Right lung (tissue), 5 donors: ENCODE data around the gene ADD2. TPM values are rescaled to one million over a fixed set of nuclear protein-coding genes. Genes with fewer than 3 reads are reported as not detected.

Experiments used
- DNase-seq, 2 donors: peaks; one replicate each; pipeline ENCODE4 v3.0.0-alpha.2; 2013
- polyA plus RNA-seq, 5 donors: library from polyadenylated mRNA; unstranded; fragments of 120-200 nt; gene quantifications; one replicate each; pipeline versions ENCODE4 v1.2.1 to v1.2.3, GENCODE V29; 2013; ENCODE audit warnings: inconsistent platforms in 1 of 5, low replicate concordance in 1 of 5; ENCODE audit not compliant: insufficient read length in 5 of 5, insufficient read depth in 1 of 5

The ADD2 gene
- polyA plus RNA-seq, 5 donors: 5.2 to 7.5 (median 6.4) TPM

DNA sequence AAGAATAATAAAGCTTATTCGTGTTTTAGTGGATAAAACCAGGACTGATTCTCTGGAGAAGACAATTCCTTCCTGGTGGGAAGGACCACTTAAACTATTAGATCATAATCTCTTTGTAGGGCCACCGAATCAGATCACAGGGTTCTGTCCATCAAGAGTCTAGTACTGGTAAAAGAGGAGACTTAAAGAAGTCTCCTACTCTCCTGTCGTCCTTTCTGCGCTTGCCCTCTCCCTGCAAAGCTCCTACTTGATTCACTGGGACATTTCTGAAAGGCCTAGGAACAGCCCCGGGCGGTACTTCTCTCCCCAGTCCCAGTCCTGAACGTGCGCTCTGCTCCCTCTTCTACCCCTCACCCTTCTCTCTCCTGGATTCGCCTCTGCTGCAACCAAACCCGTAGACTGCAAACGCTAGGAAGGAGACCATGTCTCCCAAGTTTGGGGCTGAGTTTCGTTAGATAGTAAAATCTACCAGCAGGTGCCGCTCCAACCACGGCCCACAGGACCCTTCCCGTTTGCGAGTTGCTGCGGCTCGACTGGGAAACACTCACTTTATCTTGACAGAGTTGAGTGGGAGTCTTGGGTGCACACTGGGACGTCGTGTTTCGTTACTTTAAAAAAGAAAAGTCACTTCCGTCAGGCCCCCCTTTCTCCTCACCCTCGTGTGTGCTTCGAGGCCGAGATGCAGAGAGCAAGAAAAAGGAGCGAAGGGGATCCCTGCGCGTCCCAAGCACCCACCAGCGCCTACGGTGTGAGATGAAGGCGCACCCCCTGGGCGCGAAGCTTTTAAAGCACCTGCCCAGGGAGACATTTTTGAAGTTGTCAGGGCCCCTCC, 21.5 kb upstream of the ADD2 start:
- DNase-seq: peak in 1 of 2 donors; percentile 57

DNA sequence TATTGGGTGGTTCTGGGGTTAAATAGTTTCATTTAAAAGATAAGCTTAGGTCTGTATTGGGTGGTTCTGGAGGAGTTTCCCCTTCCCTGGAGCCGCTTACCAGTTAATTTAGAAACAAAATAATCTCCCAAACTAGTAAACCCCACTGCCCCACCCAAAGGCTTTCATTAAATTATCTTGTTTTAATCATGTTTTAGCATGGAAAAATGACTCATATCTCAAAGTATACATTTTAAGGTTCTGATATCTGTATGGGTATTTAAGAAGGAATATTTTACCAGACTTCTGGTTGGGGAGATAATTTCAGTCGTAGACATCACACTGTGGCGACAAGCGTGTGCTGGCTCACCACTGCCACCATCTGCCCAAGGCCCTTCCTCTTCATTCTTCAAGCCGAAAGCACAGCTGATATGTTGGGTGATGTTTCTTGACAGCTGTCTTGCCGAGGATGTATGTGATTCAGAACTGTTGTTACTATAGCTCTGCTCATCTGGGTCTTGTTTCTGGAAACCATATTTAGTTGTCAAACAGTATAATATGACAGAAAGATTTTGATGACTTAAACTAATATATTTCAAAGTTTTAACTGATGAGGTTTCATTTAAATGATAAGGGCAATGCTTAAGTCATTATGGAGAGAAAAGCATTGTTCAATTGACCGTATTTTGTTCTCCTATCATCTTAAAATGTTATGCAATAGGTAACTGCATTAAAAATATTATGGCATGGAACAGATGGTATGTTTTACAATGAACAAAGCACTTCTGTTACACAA, 17.3 kb upstream of the ADD2 start:
- DNase-seq: no peak

DNA sequence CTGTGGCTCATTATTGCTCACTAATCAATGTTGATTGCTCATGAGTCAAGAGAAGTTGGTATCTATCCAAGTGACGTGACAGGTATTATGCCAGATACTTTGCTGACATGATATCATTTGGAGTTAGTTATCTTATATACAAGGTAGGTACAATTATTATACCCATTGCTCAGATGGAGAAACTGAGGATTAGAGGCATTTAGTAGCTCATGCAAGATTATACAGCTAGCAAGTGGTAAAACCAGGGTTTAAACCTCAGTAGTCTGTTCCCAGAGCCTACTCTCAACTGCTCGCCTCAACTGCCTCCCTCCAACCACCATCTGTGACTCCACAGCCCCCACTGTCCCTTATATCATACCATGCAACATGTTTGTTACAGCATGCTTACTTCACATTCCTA, 16.3 kb upstream of the ADD2 start:
- DNase-seq: no peak

DNA sequence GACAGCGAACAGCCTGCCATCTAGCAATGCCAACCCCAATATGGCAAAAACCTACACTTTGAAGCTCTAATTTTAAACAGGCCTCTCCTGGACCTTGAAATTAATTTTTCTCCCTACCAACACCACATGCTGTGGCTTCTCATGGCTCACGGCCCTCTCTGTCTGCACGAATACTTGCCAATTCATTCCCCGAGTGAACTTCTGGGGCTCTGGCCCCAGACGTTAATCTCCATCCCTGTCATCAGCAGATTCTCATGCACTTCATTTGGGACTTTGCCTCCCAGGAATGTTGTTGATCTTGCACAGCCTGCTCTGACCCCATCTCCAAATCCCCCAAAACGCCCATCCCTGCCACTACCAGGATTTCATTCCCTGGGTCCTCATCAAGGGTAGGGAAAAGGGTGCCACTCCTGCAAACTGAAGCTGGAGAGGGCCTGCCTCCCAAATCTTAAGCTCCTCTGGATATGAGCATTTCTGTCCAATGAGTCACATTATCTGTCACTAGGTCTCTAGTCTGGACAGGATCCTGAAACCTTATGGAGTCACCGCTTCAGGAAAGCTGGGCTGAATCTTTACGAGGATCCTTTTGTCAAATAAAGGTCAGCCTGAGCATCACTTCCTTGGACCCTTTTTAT, 12.0 kb upstream of the ADD2 start:
- DNase-seq: no peak

DNA sequence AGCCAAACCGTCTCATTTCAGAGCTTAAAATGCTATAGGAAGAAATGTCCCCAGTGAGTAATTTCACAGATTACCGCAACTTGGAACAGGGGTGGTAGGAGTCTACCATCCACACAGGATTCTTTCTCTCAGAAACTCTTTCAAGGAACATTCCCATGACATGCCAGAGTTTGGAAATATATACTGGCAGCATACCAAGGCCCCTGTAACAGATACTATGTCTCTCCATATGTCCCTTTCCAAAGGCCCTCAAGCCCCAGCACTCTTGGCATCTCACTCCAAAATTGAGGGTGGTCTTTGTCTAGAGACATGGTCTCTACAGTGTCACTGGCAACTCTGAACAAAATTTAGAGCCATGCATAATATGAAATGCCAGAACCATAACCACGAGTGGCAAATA, 11.5 kb upstream of the ADD2 start:
- DNase-seq: no peak

DNA sequence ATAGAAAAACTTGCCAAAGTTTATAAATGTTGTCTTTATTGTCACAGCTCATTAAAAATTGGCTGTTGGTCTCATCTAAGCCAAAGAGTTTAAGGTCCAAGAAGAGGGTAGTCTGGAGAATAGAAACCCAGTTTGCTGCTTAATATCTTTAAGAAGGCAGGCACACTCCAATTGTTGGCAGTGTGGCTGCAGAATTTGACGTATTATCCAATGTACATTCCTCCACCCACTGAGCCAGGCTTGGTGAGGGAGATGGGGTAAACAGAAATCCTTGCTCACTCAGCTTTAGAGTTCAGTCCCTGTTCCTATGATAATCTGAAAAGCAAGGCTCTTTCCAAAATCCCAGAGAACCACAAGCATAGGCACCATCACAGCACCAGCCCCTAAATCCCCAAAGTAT, 10.7 kb upstream of the ADD2 start:
- no peak for DNase-seq

DNA sequence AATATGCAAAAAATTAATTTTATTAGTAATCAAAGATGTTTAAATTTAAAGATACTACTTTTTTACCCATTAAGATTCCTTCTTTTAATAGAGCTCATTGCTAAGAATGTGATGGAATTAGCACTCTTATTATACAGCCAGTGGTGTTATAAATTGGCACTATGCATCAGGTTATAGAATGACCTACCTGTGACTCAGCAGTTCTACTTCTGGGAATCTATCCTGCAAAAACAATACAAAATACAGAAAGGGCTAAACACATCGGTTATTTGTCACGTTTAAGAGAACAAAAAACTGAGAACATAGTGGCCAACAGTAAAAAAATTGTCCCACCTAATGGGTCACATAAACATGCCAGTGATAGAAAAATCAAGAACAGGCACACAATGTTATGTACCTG, 9.4 kb upstream of the ADD2 start:
- DNase-seq: no peak

DNA sequence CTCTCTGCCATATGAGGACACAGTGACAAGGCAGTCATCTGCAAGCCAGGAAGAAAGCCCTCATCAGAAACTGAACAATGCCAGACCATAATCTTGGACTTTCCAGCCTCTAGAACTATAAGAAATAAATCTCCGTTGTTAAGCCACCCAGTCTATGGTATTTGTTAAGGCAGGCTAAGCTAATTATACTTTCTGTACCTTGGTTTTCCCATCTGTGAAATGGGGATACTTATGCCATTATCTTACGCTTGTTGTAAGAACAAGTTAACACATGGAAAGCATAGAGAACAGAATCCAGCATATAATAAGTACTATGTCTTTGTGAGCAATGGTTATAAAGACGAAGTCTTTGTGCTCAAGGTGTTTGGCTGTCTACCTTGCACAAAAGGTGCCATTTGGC, 8.3 kb upstream of the ADD2 start:
- no peak for DNase-seq

DNA sequence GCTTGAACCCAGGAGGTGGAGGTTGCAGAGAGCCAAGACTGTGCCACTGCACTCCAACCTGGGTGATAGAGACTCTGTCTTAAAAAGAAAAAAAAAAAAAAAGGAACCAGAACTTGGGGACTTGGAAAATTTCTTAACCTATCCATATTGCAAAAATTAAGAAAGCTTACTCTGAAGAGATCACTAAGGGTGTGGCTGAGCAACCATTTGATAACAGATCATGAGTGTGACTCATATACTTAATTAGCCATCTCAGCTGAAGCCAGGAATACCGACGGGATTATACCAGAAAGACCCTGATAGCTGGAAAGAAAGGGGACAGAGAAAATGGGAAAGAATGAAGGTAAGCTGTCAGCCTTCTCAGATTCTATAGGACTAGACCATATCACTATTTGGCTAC, 7.1 kb upstream of the ADD2 start:
- no peak for DNase-seq

DNA sequence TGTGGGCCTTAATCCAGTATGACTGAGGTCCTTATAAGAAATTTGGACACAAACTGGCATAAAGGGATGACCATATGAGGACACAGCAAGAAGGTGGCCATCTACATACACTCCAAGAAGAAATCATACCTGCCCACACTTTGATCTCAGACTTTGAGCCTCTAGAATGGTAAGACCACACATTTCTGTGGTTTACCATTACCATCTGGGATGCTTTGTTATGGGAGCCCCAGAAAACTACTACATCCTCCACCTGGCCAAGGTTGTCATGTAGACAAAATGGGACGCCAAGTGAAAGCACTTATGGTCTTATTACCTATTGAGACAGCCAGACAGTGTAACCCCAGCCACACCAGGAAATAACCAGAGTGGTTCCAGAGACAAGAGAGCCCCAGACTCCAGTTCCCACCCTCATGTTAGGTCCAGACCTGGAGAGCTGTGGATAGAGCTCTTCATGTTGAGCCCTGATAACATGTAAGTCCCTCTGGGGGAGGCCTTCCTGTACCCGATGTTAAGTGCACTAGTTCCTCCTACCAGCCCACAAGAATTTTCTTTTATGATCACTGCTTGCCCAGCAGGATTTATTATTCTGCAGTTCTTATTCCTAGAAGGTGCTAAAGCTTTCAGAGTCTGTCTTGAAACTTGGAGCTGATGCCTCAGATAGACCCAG, 4.6 kb upstream of the ADD2 start:
- DNase-seq: no peak

DNA sequence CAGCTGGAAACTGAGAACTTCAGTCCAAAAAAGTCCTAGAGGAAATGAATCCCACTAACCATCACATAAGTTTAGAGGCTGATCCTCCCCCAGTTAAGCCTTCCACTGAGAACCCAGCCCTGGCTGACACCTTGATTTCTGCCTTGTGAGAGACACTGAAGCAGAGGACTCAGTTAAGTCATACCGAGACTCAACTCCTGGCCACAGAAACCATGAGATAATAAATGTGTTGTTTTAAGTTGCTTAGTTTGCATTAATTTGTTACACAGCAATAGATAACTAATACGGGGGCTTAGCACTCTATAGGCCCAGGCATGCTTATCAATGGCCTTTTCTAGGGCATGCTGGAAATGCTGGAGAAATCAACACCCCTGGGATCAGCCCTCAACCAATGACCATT, 3.4 kb upstream of the ADD2 start:
- DNase-seq: no peak

DNA sequence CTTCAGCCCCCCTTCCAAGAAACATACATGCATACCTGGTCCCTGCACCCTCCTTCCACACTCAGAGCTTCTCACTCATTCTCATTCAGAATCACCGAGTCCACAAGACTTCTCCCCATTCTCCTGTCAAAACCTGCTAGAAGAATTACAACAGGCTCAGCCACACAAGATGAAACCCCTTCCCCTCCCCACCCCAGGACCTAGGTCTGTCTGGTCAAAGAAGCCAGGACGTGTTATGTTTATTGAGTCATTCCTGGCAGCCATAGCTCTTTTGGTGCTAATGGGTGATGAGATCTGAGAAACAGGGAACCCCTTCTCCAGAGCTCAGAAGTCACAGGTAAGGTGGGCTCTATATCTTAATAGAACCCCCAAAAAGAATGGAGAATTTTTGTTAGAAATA, 1.4 kb upstream of the ADD2 start:
- no peak for DNase-seq

DNA sequence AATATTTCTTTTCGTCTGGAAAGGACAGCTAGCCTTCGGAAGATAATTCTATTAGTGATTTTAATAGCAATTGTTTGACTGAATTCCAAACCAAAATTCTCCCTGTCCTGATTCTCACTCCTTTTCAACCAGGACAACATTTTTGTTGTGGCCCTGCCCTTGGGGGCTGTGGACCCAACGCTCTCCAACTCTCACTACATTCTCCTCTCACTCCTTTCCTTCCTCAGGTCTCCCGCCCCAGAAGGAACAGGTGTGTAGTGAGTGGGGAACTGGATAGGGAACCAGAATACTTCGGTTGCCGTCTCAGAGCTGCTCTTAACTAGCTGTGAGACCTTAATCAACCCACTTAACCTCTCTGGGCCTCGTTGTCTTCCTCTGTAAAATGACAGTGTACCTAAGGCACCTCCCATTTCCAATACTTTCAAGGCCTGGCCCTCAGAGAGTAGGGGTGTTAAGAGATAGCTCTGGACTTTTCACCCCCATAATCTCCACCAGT, 638 bp upstream of the ADD2 start:
- no peak for DNase-seq

DNA sequence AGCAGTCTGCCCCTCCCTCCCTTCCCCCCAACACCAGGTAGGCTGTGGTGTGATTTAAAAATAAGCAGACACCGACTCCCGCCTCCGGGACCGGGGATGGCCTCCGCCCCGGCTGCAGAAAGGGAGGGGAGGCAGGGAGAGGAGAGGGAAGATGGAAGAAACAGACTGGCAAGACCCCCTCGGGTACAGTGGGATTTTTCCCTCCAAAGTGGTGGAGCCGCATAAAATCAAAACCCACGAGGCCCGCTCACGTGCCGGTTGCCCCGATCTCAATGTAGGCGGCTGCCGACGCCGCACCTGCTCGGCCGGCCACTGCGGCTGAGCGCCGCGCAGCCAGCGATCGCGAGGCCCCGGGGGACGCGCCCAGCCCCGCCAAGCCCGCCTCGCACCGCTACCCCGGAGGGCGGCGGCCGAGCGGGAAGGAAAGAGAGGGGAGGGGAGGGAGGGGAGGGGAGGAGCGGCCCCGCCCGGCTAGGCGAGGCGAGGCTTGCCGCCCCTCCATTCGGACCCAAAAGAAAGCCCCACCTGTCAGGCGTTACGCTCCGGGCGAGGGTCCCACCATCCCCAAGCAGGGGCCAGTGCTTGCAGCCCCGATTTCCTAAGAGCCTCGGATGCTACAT, 811 bp downstream of the ADD2 start:
- no peak for DNase-seq

DNA sequence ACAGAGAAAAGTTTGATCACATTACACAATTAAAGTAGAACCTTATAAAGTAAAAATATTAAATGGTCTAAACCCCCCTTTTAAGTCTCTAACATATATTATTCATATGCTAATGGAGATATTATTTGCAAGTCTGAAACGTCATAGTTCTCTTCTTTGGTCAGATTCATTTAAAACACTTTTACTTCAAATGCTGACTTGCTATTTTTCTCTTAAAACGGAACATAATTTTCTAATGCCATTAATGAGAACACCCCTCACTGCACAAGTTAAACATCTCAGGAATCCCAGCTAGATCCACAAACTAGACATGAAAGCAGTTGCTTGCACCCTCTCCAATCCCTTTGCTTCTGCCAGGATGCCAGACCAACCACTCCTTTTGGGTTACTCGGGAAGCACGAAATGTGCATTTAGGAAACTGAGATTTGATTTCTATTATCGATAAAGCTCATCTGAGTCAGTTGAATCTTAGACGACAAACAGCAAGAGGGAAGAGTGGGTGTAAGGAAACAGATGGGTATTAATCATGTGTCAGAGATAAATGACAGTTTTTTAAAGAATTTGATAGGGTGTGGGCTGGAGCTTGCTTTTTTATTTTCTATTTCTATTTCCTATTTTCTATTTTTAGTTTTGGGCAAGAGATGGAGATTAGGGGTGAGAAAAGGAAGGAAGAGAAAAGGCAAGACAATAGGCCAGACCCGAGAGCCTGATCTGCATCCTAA, 1.5 kb downstream of the ADD2 start:
- no peak for DNase-seq

DNA sequence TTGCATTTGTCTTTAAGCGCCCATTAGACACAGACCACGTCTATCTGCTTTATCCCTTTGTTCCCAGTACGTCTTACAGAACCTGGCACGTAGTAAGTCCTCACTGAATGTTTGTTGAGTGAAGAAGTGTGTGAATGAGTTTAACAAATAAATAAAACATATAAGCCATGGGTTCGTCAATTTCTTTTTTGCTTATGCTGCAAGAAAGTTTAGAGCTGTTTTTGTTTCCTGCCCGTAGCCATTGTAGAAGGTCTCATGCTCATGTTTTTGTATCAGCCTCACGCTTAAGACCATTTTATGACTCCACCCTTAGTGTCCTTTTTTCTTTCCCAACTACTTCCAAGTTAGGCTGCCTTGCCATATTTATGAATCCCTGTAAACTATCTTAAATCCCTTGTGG, 2.5 kb downstream of the ADD2 start:
- DNase-seq: no peak

DNA sequence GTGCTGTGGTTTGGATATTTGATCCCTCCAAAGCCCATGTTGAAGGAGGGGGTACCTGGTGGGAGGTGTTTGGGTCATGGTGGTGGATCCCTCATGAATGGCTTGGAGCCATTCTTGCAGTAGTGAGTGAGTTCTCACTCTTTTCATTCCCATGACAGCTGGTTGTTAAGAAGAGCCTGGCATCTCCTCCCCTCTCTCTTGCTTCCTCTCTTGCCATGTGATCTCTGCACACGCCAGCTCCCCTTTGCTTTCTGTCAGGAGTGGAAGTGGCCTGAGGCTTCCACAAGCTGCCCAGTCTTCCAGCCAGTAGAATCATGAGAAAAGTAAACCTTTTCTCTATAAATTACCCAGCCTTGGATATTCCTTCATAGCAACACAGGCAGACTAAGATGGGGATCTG, 8.6 kb downstream of the ADD2 start:
- no peak for DNase-seq

DNA sequence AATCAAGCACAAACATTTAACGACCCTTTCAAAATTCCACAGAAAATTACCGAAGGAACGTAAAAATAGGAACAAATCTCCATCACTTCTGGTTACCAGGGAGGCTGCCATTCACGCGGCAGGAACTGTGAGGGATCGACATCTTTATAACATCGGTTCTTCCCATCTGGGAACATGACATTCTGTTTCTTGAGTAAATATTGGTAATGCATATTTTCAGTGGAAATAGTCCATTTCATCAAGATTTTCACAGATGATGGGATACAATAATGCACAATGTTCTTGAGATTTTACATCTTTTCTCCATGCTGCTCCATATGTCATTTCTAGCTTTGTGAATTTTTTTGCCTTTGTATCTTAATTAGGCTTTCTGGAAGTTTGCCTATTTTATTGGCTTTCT, 10.0 kb downstream of the ADD2 start:
- no peak for DNase-seq

DNA sequence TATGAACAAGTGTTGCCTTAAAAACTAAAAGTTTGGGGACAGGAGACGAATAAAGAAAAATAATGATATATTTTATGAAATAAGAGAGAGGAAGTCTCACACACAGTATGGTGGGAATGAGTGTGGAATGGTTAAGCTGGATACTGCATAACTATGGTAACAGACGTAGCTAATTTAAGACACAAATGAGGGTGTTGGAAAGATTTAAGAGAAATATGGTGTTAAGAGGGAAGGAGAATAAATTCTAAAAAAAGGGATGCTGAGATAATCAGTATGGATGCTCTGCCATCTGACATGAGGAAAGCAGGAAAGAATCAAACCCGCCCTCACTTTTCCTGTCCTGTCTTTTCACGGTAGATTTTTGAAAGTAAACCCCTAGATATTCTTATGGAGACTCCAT, 10.6 kb downstream of the ADD2 start:
- DNase-seq: no peak

DNA sequence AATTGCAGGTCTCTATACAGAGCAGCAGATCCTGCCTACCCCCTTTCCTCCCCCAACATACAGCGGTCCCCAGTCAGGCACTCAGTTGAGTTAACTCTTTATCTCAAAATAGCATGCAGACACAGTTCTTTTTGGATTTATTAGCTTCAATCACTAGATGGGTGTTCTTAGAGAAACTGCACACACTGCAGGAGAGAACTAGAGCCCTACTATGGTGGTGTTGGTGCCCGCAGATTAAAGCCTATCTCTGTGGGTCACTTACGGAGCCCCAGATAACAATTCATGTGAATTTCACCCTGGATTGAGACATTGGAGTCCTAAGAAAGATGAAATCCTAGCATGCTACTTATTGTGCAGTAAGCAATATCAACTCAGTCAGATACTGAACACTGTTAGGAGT, 11.9 kb downstream of the ADD2 start:
- no peak for DNase-seq

DNA sequence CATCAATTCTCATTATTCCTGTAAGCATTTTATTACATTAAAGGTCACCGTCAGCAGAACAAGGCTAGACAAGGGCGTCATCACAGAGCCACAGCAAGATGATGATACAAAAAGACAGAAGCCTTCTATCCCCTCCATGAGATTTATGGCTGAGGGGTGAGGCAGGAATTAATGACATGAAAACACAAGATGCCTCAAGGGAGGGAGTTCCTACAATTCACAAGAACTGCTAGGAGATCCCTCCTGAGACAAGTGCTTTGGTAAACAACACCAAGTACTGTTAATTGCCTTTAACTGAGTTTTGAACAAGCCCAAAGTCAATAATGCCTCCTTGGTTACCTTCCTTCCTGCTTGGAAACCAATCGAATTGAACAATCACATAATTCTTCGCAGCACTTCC, 14.1 kb downstream of the ADD2 start:
- no peak for DNase-seq
